22Rv1 (cell line): ENCODE results near the gene DIRAS1.
A peak's percentile ranks its signal among the peaks of the same experiment; 100 is the strongest.

Experiments used
- H3K27ac ChIP-seq: fragments of 450-650 bp; 2 replicates; pipeline ENCODE4 v1.5.1; 2017
- CTCF ChIP-seq: fragments of 450-650 bp; IDR thresholded peaks from 2 replicates; pipeline ENCODE4 v1.5.1; 2017; ENCODE audit warnings: mild to moderate bottlenecking
- ZFX ChIP-seq: fragments of 450-650 bp; IDR thresholded peaks from 2 replicates; pipeline ENCODE4 v1.6.1; 2017; ENCODE audit warnings: antibody characterized with exemption, borderline replicate concordance

Gene DIRAS1

GRCh38 chr19:2726160-2726855, 5.1 kb upstream of the DIRAS1 start:
- no peak for TF ChIP-seq CTCF
- TF ChIP-seq ZFX: no peak
- H3K27ac ChIP-seq: no peak overlapping the region

GRCh38 chr19:2724148-2724557, 3.0 kb upstream of the DIRAS1 start:
- TF ChIP-seq ZFX: no peak
- TF ChIP-seq CTCF: peak; percentile 19
- no peak overlapping the region for H3K27ac ChIP-seq

- TF ChIP-seq ZFX: no peak
- TF ChIP-seq CTCF: no peak
- peak overlapping the region; percentile 45 for H3K27ac ChIP-seq
Measured at GRCh38 chr19:2723747-2724146, 2.6 kb upstream of the DIRAS1 start.

- H3K27ac ChIP-seq: peak overlapping the region; percentile 45
- TF ChIP-seq ZFX (no peak), CTCF (no peak)
Measured at GRCh38 chr19:2723345-2723715, 2.2 kb upstream of the DIRAS1 start.

- peak overlapping the region; percentile 45 for H3K27ac ChIP-seq
- no peak for TF ChIP-seq CTCF
- TF ChIP-seq ZFX: no peak
Measured at GRCh38 chr19:2722541-2723344, 1.6 kb upstream of the DIRAS1 start.

- peak overlapping the region; percentile 34; the same call in 1 of the 2 replicates for H3K27ac ChIP-seq
- TF ChIP-seq CTCF (no peak), ZFX (no peak)
Measured at GRCh38 chr19:2721570-2722540, 683 bp upstream of the DIRAS1 start.
